Ecto neural progenitor cell (in vitro differentiated cells): ENCODE measurements around the gene SLC39A6.
"Not testable (repeated sequence)": the region's sequence is repeated elsewhere in the genome, so short reads cannot be mapped to it uniquely, and the experiment has no call there.

Experiments used
- DNase-seq: peaks from one replicate; pipeline ENCODE4 v3.0.0-alpha.2; 2018; ENCODE audit warnings: low spot score

Gene SLC39A6

GRCh38 chr18:36135264-36135663 lies 6.1 kb upstream of the SLC39A6 start:
- DNase-seq = no peak

DNA sequence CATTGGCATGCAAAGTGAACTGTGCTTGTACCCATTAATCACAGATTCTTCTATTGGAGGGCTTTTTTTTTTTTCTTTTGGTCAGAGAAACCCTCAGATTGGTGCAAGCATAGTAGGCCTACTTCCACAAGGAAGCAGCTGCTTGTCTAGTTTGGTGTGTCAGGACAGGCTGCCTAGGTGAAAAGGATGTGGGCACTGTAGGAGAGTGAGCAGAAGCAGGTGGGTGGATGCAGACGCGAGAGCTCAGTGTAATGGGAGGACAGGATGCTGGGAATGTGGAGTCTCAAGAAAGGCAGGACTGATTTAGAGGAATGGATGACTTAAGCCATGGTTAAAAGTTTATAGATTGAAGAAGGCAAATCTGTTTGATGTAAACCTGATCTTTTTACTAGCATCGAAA lies 3.6 kb upstream of the SLC39A6 start:
- no peak for DNase-seq

DNA sequence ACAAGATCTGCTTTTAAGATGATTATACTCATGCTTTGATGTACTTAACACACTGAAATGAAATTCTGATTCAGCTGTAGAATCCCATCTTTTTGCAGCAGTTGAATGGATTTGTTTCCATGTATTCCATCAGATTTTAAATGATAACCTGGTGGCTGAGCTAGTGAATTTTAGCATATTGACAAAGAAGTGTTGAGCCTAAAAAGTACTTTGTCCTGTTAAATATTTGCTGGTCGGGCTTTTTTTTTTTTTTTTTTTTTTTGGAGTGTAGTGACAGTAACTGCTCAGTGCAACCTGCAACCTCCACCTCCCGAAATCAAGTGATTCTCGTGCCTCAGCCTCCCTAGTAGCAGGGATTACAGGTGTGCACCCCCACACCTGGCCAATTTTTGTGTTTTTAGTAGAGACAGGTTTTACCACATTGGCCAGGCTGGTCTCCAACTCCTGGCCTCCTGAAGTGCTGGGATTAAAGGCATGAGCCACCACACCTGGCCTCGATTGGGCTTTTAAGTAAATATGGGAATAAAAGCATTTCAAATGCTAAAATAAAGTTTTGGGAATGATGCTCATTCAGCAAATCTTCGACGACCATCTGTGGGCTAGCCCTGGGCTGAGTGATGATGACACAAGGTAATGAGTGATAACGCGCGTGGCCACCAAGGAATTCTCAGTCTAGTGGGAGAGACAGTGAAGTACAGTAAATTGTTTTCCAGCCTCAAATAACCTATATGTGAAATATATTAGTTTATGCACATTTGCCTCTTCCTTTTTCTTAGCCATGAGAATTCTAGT lies 2.7 kb upstream of the SLC39A6 start:
- DNase-seq = no peak

GRCh38 chr18:36130883-36131653 lies 1.9 kb upstream of the SLC39A6 start:
- DNase-seq = no peak

DNA sequence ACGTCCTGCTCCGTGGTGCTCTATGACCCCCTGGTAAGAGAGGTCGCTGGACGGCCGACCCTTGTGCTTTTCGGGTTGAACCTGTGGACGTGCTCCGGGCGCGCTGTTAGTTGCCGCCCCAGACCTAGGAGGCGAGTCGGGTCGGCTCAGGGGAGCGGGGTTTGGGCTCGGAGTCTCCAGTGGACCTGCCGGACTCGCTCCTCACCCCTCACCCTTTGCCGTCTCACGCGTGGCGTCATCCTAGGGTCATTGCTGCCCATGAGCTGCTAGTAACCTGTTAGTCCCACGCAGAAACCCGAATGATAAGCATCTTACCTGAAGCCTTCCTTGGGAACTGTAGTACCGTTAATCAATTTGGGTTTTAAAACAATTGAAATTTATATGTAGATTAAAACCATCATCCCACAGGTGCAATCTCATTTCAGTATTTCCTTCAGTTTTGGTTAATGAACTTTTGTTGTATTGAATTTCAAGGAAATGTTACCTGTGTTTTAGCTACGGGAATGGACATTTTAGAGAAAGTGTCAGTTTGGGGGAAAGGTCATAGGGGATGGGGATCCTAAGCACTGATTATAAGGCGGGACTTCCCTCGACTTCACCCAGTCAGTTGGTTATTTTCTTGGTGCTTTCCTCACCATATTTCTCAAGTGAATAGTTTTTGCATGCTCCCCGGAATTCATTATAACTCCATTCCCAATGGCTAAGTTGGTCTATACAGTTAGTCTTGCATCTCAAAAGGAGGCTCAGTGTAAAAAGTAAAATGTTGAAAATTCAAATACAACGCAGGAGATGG lies 1.1 kb upstream of the SLC39A6 start:
- no peak for DNase-seq

DNA sequence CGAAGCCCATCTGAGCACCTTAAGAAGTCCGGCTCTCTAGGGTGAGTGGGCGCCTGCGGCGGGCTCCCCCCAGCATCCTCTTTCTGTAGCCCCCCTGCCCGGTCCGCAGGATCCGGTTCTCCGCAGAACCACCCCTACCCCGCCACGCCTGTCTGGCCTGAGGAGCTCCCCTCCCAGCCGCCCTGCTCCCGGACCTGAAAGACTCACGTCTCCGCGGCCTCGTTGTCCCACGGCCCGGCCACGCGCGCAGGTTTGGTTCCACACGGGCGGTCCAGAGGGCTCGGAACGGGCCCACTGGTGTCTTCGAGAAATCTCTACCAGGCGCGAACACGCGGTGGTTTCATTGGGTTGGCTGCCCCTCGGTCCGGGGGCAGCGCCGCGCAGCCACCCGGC lies 237 bp downstream of the SLC39A6 start:
- DNase-seq = no peak

GRCh38 chr18:36128530-36128870 lies 640 bp downstream of the SLC39A6 start:
- DNase-seq = no peak

GRCh38 chr18:36127836-36128529 lies 1.2 kb downstream of the SLC39A6 start:
- no peak for DNase-seq

GRCh38 chr18:36126668-36127067 lies 2.5 kb downstream of the SLC39A6 start:
- no peak for DNase-seq

GRCh38 chr18:36124841-36125240 lies 4.3 kb downstream of the SLC39A6 start:
- no peak for DNase-seq

DNA sequence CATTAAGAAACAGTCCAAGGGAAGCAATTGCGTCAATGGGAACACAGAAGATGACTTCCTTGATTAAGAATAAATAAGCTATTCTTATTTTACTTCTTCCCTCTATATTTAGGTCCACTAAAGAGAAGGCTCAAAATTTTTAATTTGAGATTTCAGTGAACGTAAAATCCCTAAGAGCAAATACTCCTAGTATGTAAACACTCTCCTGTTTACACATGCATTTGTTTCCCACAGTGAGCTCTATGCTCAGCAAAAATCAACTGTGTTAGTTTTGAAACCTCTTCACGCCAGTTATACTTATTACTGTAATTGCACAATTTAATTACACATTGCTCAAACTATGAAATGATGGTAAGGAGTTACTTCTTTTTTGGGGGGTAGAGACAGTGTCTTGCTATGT lies 8.8 kb downstream of the SLC39A6 start:
- no peak for DNase-seq

DNA sequence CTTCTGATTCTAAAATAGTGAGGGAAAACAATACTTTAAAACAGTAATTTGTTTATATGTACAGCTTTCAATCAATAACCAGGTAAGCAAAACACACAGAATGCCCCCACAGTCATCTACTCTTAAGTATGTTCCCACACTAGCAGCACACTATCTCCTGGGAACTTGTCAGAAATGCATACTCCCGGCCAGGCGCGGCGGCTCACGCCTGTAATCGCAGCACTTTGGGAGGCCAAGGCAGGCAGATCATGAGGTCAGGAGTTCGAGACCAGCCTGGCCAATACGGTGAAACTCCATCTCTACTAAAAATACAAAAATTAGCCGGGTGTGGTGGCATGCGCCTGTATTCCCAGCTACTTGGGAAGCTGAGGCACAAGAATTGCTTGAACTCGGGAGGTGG lies 12.4 kb downstream of the SLC39A6 start:
- DNase-seq = not testable (repeated sequence)

- DNase-seq = no peak
Measured at GRCh38 chr18:36114738-36115137, 14.4 kb downstream of the SLC39A6 start.

- DNase-seq = no peak
Measured at GRCh38 chr18:36114251-36114650, 14.9 kb downstream of the SLC39A6 start.

DNA sequence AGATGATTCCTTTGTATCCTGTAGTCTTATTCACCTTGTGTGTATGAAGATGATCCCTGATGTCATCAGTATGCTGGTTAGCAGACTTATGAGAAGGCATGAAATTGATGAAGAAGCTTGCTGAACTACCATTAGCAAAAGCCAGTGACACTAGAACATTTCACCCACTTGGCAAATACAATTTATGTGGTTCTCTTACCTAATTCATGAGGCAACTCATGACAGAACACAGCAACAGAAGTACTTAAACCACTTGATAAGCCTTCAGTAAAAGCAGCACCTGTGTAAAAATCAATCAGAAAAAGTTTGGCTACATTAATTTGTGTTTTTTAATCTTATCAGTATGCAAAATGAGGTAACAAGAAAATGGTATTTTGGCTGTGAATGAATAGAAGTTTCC lies 16.8 kb downstream of the SLC39A6 start:
- DNase-seq = no peak

GRCh38 chr18:36109737-36110136 lies 19.4 kb downstream of the SLC39A6 start:
- no peak for DNase-seq

- no peak for DNase-seq
Measured at GRCh38 chr18:36108601-36109000, 20.5 kb downstream of the SLC39A6 start.

DNA sequence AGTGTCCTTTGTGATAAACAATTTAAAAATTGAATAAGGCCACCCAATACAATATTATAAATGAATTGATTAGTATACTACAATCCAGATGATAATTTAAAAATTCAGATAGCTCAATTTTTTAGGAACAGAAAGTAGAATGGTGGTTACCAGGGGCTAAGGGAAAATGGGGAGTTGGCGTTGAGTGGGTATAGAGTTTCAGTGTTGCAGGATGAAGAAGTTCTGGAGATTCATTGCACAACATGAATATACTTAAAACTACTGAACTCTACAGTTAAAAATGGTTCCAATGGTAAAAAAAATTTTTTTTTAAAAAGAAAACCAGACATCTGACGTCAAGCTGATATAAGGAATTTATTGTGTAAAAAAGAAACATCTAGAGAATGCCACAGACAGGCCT lies 20.9 kb downstream of the SLC39A6 start:
- DNase-seq = no peak

- DNase-seq = no peak
Measured at GRCh38 chr18:36107477-36107876, 21.7 kb downstream of the SLC39A6 start.

GRCh38 chr18:36104749-36105148 lies 24.4 kb downstream of the SLC39A6 start:
- DNase-seq = no peak

- DNase-seq = no peak
Measured at GRCh38 chr18:36101943-36102342, 27.2 kb downstream of the SLC39A6 start.

DNA sequence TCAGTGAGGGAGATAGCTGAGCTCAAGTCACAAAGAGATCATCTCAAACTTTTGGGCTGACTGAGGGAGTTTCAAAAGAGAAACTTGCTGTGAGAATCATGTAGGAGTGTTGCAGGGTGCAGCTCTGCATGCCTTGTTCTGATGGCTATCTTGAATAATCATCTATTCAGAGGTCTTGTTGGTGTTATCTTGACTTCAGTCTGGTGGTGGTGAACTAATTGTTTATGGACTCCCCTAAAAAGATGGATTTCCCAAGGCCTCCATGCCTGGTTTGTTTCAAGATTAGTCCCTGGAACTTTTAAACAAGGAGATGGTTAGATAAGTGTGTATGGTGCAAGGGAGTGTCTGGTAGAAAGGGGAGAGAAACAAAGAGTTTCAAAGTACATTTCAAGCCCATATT lies 29.8 kb downstream of the SLC39A6 start:
- no peak for DNase-seq
